Epithelial cell of umbilical artery (primary cell): ENCODE measurements around the gene SEC61G. TPM values are rescaled to one million over a fixed set of nuclear protein-coding genes. Genes with fewer than 3 reads are reported as not detected.

ENCODE experiments used
- total RNA-seq: library from RNA; depleted of rRNA; stranded (reverse); fragments of >200 nt; gene quantifications from 2 replicates; pipeline ENCODE4 v1.2.3, GENCODE V29; 2014

The SEC61G gene
- 832 and 1,146 TPM in 2 replicates for total RNA-seq

GRCh38 chr7:54758702-54759592, at the start of gene SEC61G:
SEC61G (minus strand) TSS chr7:54759211; CDS start chr7:54757588, 1,623 bp downstream.

Other genes starting within 250 kb of the SEC61G start
- not detected in 2 replicates for gene VSTM2A, start 216.8 kb downstream of the SEC61G start, total RNA-seq